ENCODE data around the gene PRSS57.
A peak's percentile ranks its signal among the peaks of the same experiment; 100 is the strongest.
"Not testable (repeated sequence)": the region's sequence is repeated elsewhere in the genome, so short reads cannot be mapped to it uniquely, and the experiment has no call there.

Gene PRSS57

DNA sequence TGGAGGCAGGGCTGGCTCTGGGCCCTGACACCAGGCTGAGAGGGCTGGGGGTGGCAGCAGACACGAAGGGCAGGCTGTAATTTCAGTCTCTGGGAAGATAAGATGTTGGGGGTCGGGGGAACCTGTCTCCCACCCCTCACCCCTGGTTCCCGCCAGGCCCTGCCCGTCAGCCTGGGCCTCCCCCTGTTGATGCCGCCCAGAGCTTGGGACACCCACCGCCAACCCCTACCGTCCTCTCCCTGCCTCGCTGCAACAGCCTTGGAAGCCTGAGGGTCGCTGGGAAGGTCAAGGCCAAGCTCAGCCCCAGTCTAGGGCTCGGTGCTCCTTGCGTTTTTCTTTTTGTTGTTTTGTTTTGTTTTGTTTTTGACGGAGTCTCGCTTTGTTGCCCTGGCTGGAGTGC, 28.0 kb upstream of the PRSS57 start:
- DNase-seq (ENCODE audit: low spot score), result no peak

GRCh38 chr19:722553-723101, 27.4 kb upstream of the PRSS57 start:
- no peak for DNase-seq (ENCODE audit: low spot score)

DNA sequence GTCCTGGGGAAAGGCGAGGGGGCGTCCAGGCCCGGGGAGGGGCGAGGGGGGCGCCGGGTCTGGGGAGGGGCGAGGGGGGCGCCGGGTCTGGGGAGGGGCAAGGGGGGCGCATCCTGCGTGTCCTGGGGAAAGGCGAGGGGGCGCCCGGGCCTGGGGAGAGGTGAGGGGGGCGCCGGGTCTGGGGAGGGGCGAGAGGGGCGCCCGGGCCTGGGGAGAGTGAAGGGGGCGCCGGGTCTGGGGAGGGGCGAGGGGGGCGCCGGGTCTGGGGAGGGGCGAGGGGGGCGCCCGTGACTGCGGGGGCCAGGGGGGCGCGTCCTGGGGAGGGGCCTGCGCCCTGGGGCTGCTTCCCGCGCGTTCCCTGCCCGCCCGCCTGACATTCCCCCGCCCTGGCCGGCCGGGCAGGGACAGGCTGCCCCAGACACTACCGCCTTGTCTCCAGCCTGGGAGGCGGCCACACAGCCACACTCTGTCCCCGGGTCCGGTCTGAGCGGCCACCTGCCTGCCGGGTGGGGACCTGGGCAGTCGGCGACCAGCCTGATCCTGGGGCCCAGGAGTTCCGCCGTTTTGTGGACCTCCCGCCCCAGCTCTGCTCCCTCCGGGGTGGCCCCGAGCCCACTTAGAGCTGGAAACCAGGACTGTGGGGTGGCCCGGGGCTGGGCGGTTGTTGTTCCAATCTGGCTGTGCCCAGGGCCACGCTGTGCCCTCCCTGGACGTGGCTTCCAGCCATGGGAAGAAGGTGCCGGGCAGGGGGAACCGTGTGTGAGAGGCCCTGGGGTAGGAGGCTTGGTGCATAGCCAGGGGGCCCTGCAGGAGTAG, 25.3 kb upstream of the PRSS57 start:
- peak; percentile 84 for DNase-seq (ENCODE audit: low spot score)

DNA sequence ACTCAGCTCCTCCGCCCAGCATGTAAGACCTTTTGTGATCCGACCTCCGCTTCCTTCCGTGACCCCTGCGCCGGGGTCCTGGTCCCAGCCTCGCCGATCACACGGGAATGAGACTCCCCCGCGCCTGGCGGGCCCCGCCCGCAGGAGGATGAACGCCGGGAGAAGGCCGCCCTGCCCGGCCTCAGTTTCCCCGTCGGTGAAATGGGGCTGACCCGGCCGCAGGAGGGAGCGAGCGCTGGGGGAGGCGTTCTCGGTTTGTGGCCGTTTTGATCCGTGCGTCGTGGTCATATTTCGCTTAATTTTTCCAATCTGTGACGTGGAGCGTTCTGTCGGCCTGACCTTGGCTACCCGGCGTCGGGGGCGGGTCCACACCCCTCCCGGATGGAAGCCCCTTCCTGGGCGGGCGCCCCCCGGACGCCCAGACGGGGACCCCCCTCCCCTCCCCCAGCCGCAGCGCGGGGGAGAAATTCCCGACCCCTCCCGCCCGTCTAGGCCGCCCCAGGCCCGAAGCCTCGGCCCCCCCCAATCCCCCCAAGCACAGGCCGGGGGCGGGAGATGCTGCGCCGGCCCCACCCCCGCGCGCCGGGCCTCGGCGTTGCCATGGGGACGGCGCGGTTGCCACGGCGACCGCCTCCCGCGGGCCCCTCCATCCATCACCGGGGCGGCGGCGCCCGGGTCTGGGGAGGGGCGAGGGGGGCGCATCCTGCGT, 24.5 kb upstream of the PRSS57 start:
- peak; percentile 50 for DNase-seq (ENCODE audit: low spot score)

DNA sequence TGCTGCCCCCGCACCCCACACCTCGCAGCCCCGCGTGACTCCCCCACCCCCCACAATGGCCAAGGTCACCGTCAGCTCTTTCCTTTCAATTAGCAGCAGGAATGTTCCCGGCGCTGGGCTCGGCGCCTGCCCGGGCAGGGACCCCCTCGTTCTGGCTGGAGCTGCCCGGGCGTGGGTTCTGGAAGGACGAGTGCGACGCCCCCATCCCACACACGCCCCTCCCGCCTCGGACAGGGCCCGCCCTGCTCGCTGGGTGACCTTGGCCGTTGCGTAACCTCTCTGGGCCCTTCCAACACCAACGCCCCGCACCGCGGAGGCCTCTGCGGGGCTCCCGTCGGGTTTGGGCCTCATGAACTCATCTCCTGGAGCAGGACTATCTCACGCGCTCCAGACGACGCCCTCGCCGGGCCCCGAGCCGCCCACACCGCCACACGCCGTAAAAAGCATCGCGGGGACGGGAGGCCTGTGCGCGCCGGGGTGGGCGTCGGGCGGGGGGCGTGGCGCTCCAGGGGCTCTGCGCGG, 23.8 kb upstream of the PRSS57 start:
- DNase-seq (ENCODE audit: low spot score), result peak; percentile 72

DNA sequence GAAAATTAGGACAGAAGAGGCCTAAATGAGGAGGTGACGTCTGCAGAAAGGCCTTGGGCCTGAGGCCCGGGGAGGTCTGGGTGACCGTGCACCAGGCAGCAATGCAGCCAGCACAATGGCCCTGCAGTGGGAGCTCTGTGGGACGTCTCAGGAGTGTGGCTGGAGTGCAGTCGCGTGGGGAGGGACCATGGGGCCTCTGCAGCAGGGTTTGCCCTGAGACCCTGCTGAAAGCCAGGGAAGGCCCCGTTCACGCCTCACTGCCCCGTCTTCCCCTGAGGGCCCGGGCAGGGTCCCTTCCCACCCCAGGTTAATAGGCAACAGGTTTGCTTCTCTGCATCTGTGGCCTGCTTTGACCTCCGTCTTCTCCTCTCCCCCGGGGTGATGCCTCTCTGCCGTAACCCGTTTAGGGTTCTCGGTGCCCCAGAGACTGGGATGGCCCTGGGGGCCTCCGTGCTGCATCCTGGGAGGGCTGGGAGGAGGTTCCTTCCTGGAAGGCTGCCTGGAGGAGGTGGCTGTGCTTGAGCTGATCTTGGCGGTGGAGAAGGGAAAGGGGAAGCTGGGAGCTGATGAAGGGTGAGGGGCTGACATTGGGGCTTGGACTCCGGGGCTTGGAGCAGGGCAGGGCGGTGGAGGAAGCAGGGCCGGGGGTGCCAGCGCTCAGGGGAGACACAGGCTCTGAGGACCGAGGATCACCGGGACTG, 23.1 kb upstream of the PRSS57 start:
- DNase-seq (ENCODE audit: low spot score), result no peak

DNA sequence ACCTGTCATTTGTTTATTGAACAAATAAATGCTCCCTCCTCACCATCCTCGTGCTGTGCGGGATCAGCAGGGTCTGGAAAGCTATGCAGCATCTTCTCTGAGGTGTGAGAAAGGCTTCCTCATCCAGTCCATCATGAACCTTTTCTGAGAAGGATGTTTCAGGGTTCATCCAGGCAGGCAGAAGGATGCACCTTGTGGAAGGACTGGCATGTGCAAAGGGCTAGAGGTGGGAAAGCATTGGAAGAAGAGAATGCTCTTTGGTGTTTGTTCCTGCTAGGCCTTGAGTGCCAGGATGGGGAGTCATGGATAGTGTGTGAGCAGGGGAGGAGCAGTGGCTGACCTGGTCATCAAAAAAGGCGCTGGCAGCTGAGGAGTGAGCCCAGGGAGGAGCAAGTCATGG, 20.1 kb upstream of the PRSS57 start:
- DNase-seq (ENCODE audit: low spot score), result no peak

DNA sequence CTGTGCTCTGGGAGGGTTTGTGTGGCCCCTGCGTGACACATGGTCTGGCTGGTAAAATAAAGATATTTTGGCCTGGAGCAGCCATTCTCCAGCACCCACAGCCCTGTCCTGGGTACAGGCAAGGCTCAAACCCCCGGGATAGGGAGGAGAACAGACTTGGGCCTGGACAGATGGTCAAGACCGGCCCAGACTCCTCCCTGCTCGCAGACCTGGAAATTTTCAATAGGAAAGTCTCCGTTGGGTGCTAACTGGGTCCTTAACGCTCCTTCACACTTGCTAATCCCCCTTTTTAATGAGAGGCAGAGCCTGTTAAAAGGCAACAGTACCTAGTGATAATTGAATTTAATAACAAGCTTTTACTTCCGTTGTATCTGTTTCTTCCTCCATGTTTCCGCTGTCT, 16.0 kb upstream of the PRSS57 start:
- DNase-seq (ENCODE audit: low spot score), result no peak

DNA sequence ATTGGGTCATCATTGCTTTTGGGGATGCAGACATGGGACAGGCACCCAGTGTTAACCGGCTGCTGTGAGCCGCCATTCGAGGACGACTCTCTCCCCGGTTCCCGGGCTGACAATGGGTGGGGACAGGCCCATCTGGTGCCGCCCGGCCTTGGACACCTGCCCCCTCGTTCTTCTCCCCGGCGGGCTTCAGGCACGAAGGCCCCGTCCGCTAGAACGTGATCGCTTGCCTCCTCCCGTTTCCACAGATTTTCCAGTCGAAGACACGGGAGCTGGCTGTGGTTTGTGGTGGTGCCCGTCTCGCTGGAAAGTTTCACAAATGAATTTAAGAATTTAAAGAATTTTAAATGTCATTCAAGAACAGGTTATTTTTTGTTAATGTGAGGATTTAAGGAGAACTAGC, 15.5 kb upstream of the PRSS57 start:
- DNase-seq (ENCODE audit: low spot score), result no peak

DNA sequence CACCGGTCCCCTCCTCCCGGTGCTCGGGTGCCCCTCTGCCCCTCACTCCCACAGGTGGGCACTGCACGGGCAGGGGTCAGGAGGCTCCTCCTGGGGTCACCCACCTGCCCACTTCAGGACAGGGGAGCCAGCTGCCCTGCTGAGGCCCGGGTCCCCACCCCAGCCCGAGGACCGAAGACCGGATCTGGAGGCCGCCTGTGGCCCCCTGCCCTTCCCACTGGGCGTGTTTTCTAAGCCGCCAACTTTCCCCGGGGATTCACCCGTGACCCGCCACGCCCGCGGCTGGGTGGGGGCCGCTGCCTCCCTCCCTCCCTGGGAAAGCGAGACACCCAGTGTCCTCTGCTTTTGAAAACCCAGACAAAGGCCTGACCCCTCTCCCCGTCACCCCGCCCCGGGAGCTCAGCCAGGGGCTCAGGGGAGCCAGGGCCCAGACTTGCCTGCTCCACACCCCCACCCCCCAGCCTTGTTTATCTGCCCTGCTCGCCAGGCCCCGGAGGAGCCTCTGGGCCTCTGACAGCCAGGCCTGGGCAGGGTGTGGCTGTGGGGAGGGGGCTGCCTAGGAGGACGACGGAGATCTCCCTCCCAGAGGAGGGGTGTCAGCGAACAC, 14.8 kb upstream of the PRSS57 start:
- DNase-seq (ENCODE audit: low spot score), result no peak

DNA sequence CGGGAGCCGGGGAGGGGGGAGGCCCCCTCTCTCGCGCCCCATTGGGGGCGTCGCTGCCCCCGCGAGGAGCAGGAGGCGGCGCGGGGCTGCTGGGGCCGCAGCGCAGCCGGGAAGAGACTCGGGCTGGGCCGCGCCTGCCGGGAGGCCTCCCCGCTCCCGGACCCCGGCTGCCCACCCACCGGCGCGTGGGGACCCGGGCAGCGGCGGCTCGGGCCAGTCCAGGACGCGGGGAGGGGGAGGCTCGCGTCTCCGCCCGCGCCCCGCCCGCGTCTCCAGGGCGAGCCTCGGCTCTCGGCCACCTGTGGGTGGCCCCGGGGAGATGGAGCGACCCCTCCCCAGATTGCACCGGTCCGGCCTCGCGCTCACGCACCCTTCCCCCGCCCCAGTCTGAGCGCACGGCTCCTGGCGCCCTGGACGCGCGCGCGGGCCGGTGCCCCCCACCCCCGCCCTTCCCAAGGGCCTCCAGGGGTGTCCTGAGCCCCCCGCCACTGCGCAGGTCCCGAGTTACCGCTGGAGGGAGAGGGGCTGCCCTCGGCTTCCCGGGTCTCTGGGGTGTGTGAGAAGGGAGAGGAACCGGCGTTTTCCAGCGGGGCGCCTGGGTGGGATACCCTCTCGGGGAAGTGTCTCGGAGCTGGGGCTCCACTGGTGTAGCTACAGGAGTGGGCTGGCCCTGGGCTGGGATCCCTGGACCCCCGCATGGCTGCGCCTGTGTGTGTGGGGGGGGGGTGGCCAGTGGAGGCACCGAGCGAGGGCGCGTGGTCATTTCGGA, 14.1 kb upstream of the PRSS57 start:
- DNase-seq (ENCODE audit: low spot score), result no peak

GRCh38 chr19:708154-709143, 13.2 kb upstream of the PRSS57 start, which contains the start of gene PALM:
Gene PALM (plus strand): TSS chr19:708935. CDS start chr19:709147, 212 bp downstream.
- no peak for DNase-seq (ENCODE audit: low spot score)

- no peak for DNase-seq (ENCODE audit: low spot score)
Measured at GRCh38 chr19:704447-704741, 9.1 kb upstream of the PRSS57 start.

DNA sequence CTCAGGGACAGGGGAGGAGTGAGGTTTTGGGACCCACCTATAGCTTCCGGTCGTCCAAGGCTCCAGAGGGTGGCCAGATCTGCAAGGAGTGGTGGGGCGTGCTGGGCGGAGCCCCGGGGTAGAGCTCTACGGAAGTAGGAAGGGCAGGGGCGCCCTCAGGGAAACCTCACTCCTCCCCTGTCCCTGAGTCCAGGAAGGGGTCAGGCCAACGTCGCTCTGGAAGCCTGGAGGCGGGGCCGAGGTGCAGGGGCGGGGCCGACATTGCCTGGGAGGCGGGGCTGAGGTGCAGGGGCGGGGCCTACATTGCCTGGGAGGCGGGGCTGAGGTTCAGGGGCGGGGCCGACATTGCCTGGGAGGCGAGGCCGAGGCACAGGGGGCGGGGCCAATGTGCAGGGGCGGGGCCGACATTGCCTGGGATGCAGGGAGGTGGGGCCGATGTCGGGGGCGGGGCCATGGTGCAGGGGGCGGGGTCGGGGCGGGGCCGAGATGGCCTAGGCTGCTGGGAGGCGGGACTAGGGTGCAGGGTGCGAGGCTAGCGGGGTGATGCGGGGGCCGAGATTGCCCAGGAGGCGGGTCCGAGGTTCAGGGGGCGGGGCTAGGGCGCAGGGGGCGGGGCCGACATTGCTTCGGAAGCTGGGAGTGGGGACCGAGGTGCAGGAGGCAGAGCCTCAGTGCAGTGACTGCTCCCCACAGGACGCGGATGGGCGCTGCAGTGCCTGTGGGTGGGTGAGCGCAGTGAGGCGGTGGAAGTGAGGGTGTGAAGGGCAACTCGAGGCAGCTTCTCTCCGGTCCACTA, 8.6 kb upstream of the PRSS57 start:
- no peak for DNase-seq (ENCODE audit: low spot score)

DNA sequence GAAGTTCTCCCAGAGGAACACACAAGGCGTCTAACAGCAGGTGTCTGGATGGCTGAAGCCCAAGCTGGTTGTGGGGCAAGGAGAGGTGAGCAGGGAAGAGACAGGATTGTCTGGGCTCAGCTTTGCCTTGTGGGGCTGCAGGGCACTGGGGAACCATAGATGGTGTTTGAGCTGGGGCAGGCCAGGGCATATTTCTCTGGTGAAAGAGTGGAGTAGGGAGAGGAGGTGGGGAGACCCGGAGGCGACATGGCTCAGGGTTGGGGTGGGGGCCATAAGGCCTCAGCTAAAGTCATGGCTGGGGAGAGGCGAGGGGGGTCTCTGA, 8.0 kb upstream of the PRSS57 start:
- DNase-seq (ENCODE audit: low spot score), result no peak

- DNase-seq (ENCODE audit: low spot score), result not testable (repeated sequence)
Measured at GRCh38 chr19:702847-703246, 7.6 kb upstream of the PRSS57 start.

DNA sequence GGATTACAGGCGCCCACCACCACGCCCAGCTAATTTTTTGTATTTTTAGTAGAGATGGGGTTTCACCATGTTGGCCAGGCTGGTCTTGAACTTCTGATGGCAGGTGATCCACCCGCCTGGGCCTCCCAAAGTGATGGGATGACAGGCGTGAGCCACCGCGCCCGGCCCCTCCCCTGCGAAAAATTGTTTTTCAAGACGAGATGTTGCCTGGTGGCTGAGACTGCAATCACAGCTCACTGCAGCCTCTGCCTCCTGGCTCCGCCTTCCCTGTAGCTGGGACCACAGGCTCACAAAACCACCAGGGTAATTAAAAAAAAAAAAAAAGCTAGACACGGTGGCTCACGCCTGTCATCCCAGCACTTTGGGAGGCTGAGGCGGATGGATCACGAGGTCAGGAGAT, 4.6 kb upstream of the PRSS57 start:
- DNase-seq (ENCODE audit: low spot score), result not testable (repeated sequence)

DNA sequence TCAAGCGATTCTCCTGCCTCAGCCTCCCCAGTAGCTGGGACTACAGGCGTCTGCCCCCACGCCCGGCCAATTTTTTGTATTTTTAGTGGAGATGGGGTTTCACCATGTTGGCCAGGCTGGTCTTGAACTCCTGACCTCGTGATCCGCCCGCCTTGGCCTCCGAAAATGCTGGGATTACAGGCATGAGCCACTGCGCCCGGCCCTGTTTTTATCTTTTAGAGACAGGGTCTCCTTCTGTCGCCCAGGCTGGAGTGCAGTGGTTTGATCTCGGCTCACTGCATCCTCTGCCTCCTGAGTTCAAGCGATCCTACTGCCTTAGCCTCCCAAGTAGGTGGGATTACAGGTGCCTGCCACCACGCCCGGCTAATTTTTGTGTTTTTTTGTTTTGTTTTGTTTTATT, 3.3 kb upstream of the PRSS57 start:
- not testable (repeated sequence) for DNase-seq (ENCODE audit: low spot score)
